HG03064 (cell line): Measurements from ENCODE around the gene PPP1R9B.

ENCODE experiments used
- ATAC-seq: cut with Tn5 transposase; IDR thresholded peaks from one replicate; pipeline ENCODE4 v1.9.1; 2021; ENCODE audit warnings: low read depth; ENCODE audit not compliant: unreplicated experiment

The PPP1R9B gene

DNA sequence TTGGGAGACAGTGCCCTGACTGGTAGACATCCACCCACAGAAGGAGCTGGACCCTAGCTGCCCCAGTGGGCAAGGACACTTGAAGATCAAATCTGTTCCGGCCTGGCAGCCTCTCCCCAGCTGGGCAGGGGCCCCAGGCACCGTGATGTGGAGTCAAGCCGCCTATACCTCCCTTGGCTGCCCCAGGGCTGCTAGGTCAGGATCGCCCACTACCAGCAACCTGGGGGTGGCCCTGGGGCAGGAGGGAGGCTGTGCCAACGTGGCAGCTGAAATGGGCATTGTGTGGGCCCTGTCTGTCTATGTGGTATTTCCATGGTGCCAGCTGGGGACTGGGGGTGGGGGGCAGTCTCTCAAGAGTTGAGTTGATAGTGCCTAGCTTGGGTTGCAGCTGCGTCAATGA lies 54.4 kb downstream of the PPP1R9B start:
- no peak for ATAC-seq

DNA sequence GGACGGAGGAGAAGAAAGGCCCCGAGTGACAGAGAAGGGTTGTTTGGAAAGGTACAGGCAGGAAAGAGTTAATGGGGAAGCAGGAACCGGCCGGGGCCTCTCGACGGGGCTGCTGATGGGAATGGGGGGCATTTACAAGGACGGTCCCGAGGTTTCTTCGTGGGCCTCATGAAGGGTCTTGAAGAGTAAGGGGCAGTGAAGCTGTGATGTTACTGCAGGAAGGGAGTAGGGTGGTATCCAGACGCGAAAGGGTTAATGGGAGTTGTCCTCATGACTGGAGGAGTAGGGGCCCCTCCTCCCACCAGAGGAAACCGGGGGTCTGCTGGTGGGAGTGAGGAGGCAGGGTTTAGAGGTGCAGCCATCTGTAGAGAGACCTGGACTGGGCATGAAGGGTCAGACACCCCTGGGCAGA lies 54.8 kb downstream of the PPP1R9B start:
- ATAC-seq: no peak

DNA sequence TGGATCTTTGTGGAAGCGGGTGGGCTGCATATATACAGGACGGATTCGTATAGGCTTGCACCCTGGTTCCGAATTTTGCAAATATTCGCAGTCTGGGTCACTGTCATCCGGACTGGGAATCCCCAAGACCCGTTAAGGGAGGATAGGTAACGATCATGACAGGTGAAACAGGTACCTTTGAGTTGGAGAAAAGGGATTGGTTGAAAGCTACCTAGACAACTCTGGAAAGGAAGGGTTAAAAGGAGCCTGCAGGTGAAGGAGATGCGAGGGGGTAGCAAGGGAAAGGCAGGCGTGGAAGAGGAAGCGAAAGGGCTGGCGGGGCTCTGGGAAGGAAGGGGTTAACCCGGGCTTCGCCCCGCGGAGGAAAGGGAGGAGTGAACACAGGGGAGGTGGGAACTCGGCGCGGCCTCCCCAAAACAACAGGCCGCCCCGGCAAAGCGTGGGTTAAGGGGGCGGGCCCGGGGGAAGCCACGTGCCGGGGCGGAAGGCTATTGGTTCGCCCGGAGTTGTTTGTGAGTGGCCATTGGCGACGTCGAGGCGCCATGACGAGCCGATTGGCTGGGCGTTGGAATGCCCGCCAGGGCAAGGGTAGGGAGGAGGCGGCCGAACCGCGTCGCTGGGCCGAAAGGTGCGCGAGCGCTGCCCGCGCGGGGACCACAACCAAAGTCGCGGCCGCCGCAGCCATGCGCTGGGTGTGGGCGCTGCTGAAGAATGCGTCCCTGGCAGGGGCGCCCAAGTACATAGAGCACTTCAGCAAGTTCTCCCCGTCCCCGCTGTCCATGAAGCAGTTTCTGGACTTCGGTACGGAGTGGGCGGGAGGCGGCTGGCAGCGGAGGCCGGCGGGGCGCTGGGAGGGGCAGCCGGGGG lies 55.5 kb downstream of the PPP1R9B start, which contains the start of gene PDK2:
Gene PDK2 (plus strand): TSS at position 599 of the 867 bp plus-strand sequence. CDS start 85 bp downstream, at position 684.
- ATAC-seq: peak; percentile 81

DNA sequence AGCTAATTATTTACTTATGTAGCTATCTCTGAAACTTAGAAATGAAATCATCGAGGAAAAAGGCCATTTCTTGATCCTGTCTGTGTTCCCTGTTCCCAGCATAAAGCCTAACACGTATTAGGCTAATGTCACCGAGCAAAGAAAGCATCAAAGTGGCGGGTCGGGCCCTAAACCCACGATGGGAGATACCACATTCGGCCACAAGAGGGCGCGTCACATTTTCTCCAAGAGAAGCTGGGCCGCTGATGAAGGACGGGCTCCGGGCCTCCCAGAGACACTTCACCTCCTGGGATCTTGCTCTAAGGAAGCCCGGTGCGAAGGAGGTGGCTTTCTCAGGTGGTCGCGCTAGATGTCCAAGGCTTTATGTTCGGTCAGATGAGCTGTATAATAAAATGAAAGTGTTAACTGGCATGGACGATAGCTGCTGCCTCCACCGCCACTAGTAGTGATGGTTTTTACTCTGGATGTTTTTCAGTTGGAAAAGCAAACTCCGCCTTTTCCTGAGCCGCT lies 56.2 kb downstream of the PPP1R9B start:
- ATAC-seq: no peak

DNA sequence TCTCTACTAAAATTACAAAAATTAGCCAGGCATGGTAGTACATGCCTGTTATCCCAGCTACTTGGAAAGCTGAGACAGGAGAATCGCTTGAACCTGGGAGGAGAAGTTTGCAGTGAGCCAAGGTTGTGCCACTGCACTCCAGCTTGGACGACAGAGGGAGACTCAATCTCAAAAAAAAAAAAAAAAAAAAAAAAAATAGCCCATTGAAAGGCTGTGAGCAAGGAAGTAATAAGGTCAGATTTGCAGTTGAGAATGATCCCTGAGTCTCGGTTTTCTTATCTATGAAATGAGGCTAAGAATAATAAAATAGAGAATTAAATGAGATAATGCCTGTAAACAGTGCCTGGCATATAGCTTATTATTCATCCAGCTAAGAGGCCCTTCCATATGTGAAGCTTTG lies 56.7 kb downstream of the PPP1R9B start:
- ATAC-seq: no peak

DNA sequence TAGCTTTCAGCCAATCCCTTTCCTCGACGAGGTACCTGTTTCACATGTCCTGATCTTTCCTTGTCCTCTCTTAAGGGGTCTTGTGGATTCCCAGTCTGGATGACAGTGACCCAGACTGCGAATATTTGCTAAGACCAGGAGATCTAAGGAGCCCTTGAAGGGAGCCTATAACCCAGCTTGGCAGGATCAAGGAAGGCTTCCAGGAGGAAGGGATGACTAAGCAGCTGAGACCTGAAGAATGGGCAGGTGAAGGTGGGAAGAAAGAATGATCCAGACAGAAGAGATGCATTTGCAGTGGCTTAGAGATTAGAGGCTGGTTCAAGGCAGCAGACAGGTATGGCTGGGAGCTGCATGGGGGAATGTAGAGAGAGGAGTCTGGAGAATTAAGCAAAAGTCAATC lies 57.2 kb downstream of the PPP1R9B start:
- ATAC-seq: no peak

DNA sequence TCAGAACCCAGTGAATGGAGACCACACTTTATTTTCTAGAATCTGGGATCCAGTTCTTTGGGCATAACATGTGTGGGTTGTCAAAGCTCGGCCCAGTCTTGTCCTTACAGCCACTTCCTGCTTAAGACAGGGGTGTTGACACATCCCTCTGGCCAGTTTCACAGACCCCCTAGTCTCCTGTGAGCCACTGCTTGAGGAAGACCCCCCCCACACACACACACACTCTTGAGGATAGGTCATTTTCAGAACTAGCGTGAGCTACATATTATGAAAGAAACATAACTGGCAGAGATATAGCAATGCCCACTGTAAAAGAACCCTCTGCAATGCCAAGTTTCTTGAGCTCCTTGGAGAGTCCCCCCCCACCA lies 58.6 kb downstream of the PPP1R9B start:
- ATAC-seq: no peak

DNA sequence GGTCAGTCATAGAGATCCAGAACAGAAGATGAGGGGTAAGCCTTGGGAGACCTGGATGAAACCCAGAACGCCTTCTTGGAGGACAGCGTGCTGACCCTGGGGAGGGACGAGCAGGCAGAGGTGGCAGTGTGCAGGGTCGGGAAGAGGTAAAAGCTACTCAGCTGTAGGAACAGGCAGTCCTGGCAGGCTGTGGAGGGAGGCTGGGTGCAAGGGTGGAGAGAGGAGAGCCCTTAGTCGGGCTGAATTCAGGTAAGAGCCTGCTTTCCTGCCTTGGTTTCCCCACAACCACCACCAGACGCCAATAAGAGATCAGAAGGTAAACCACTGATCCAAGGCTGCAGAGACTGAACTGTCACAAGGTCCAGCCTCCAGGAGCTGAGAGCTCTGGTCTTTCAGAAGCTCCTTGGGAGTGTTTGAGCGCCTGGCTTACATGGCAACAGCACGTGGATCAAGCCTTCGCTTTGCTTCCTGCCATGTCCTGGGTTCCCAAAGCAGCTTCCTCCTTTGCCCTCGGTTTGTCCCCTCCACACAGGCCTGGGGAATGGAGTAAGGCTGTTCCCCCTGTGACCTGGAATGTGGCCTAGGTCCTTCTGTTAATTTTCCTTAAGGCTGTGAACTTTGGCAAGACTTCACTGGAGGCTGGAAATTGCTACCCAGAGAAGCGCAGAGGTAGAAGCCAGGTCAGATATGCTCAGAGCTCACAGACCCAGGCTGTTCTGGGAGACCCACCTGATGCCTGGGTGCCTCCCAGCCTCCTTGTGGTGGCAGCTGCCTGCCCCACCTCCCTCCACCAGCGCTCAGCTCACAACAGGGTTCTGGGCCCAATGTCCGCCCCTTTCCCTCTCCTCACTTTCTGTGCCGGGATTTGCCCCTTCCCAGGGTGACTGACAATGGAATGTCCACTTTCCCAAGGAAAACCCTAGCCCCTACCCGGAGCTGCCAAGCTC lies 59.2 kb downstream of the PPP1R9B start:
- no peak for ATAC-seq

DNA sequence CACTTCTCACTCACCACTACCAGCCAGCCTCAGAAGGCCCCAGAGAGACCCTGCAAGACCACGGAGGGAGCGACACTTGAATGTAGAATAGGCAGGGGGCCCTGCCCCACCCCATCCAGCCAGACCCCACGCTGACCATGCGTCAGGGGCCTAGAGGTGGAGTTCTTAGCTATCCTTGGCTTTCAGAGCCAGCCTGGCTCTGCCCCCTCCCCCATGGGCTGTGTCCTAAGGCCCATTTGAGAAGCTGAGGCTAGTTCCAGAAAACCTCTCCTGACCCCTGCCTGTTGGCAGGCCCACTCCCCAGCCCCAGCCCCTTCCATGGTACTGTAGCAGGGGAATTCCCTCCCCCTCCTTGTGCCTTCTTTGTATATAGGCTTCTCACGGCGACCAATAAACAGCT lies 60.4 kb downstream of the PPP1R9B start:
- no peak for ATAC-seq

DNA sequence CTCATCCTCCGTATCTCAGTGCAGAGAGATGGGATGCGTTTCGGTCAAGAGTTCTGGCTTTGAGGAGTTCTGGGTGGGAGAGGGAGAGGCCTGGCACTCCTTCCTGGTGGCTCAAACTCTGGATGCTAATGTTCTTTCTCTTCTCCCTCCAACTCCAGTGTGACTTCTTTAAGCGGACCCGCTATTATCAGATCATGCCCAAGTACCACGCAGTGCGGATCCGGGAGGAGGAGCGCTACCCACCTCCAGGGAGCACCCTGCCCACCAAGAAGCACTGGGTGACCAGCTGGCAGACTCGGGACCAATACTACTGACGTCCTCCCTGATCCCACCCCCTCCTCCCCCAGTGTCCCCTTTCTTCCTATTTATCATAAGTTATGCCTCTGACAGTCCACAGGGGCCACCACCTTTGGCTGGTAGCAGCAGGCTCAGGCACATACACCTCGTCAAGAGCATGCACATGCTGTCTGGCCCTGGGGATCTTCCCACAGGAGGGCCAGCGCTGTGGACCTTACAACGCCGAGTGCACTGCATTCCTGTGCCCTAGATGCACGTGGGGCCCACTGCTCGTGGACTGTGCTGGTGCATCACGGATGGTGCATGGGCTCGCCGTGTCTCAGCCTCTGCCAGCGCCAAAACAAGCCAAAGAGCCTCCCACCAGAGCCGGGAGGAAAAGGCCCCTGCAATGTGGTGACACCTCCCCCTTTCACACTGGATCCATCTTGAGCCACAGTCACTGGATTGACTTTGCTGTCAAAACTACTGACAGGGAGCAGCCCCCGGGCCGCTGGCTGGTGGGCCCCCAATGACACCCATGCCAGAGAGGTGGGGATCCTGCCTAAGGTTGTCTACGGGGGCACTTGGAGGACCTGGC lies 61.3 kb downstream of the PPP1R9B start:
- ATAC-seq: no peak

DNA sequence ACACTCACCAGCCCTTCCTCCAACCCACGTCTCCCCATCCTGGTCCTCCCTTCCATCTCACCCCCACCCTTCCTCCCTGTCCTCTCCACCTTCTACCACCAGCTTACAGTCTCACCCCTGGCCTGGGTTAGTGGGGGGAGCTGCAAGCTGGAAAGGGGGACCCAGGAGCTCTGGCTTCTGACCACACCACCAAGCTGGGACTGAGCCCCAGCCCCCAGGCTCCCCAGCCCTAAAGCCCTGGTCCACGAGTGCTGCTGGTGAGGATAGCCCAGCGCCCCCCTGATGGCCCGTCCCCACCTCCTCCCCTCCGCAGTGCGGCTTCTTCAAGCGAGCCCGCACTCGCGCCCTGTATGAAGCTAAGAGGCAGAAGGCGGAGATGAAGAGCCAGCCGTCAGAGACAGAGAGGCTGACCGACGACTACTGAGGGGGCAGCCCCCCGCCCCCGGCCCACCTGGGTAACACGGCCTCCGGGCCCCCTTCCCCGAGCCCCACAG lies 62.5 kb downstream of the PPP1R9B start:
- ATAC-seq: no peak

DNA sequence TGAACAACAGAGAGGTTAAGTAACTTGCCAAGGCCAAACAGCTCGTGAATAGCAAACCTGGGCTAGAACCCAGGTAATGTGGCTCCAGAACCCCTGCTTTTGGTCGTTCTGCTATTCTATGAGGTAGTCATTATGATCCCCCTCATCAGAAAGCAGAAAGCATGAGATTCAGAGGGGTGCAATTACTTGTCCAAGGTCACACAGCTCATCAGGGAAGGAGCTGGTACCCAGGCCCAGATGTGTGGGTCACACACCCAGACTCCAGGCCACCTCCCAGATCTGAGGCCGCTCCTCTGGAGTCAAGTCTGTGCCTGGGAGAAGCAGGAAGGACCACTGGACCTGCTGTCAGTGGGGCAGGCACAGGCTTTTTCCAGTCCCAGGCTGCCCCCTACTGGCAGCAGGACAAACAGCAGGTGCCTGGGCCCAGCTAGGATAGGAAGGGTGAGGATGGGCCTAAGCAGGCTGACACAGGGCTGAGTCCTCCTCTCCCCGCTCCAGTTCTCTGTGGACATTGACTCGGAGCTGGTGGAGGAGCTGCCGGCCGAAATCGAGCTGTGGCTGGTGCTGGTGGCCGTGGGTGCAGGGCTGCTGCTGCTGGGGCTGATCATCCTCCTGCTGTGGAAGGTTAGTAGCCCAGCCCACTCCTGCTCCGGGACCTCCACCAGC lies 63.1 kb downstream of the PPP1R9B start:
- no peak for ATAC-seq
